GM12878 (cell line): ENCODE results near the gene IFNA1. TPM values are rescaled to one million over a fixed set of nuclear protein-coding genes. Genes with fewer than 3 reads are reported as not detected.

ENCODE experiments used
- BMI1 ChIP-seq: fragments of 450-650 bp; IDR thresholded peaks from 2 replicates; pipeline ENCODE4 v1.6.1; 2016; ENCODE audit warnings: mild to moderate bottlenecking, moderate library complexity, borderline replicate concordance
- CHD1 ChIP-seq: IDR thresholded peaks from 2 replicates; pipeline ENCODE4 v1.6.1; 2012; ENCODE audit warnings: low read depth, low read length, improper control_type of control experiment
- DPF2 ChIP-seq: fragments of 450-650 bp; IDR thresholded peaks from 2 replicates; pipeline ENCODE4 v1.6.1; 2017; ENCODE audit warnings: mild to moderate bottlenecking
- FOS ChIP-seq: IDR thresholded peaks from 3 replicates; pipeline ENCODE4 v1.6.1; 2011; ENCODE audit warnings: borderline replicate concordance; ENCODE audit not compliant: insufficient read length; ENCODE audit errors: extremely low read depth
- IKZF1 ChIP-seq: fragments of 450-650 bp; conservative IDR thresholded peaks from 2 replicates; pipeline ENCODE4 v1.6.1; 2017; ENCODE audit warnings: antibody characterized with exemption, mild to moderate bottlenecking
- MYB ChIP-seq: fragments of 150-350 bp; IDR thresholded peaks from 2 replicates; pipeline ENCODE4 v1.6.1; 2014; ENCODE audit warnings: mild to moderate bottlenecking, low read depth, low read length, borderline replicate concordance
- NRF1 ChIP-seq: conservative IDR thresholded peaks from 2 replicates; pipeline ENCODE4 v1.6.1; 2011; ENCODE audit warnings: mild to moderate bottlenecking, low read depth, low read length, improper control_type of control experiment
- POLR2A ChIP-seq: IDR thresholded peaks from 2 replicates; pipeline ENCODE4 v1.6.1; 2011; ENCODE audit warnings: low read depth, mild to moderate bottlenecking, low read length
- POLR2AphosphoS2 ChIP-seq: IDR thresholded peaks from 2 replicates; pipeline ENCODE4 v1.6.1; 2011; ENCODE audit warnings: low read depth, mild to moderate bottlenecking, low read length, improper control_type of control experiment, moderate library complexity
- RAD21 ChIP-seq: IDR thresholded peaks from 2 replicates; pipeline ENCODE4 v1.6.1; 2011; ENCODE audit warnings: mild to moderate bottlenecking, low read depth, low read length, moderate library complexity; ENCODE audit not compliant: insufficient read depth
- RBBP5 ChIP-seq: fragments of 200-600 bp; sonication (generic); conservative IDR thresholded peaks from 2 replicates; pipeline ENCODE4 v1.6.1; 2016
- RUNX3 ChIP-seq: IDR thresholded peaks from 2 replicates; pipeline ENCODE4 v1.6.1; 2012; ENCODE audit warnings: low read length, inconsistent platforms
- SIX5 ChIP-seq: IDR thresholded peaks from 2 replicates; pipeline ENCODE4 v1.6.1; 2011; ENCODE audit warnings: mild to moderate bottlenecking, low read depth, low read length, moderate library complexity; ENCODE audit not compliant: severe bottlenecking
- SMC3 ChIP-seq: IDR thresholded peaks from 2 replicates; pipeline ENCODE4 v1.6.1; 2011; ENCODE audit warnings: low read length, improper control_type of control experiment, borderline replicate concordance
- SPI1 ChIP-seq: IDR thresholded peaks from 2 replicates; pipeline ENCODE4 v1.6.1; 2011; ENCODE audit warnings: low read depth, mild to moderate bottlenecking, low read length, moderate library complexity, borderline replicate concordance; ENCODE audit not compliant: insufficient read depth
- SRF ChIP-seq, 2 experiments: IDR thresholded peaks; 2 replicates each; pipeline ENCODE4 v1.6.1; 2011; ENCODE audit warnings: low read depth in 2 of 2, low read length in 2 of 2, mild to moderate bottlenecking in 1 of 2, moderate library complexity in 1 of 2
- SUPT20H ChIP-seq: IDR thresholded peaks from 2 replicates; pipeline ENCODE4 v1.6.1; 2011; ENCODE audit warnings: low read depth, mild to moderate bottlenecking, low read length, moderate library complexity, borderline replicate concordance; ENCODE audit not compliant: control insufficient read depth
- YY1 ChIP-seq: IDR thresholded peaks from 2 replicates; pipeline ENCODE4 v1.6.1; 2011; ENCODE audit warnings: low read depth, mild to moderate bottlenecking, low read length
- ZNF274 ChIP-seq: IDR thresholded peaks from one replicate; pipeline ENCODE4 v1.8.0; 2011; ENCODE audit not compliant: insufficient read length, insufficient read depth
- polyA plus RNA-seq, 11 experiments: library from polyadenylated mRNA; depleted of rRNA in 4 of 11; unstranded in 6 of 11; stranded (reverse) in 5 of 11; fragments of >200 nt; fragmentation: Nextera tagmentation in 4 of 11; fragmentation: Illumina TruSeq in 1 of 11; extraction: Ambion mirVana in 4 of 11; extraction: Trizol in 1 of 11; gene quantifications; 1 replicate in 1 of 11; 2 replicates in 10 of 11; pipeline versions ENCODE4 v1.2.1 to v1.2.3, GENCODE V29; 2011 to 2016; ENCODE audit warnings: inconsistent platforms in 2 of 11, missing spikeins in 2 of 11, low read depth in 1 of 11
- total RNA-seq, 4 experiments: library from RNA; depleted of rRNA in 3 of 4; stranded (reverse); fragments of >200 nt in 3 of 4; fragmentation: Illumina TruSeq in 1 of 4; extraction: Trizol in 1 of 4; gene quantifications; 2 replicates each; pipeline versions ENCODE4 v1.2.1 to v1.2.3, GENCODE V29; 2013 to 2021
- TF ChIP-seq, protein P1 (sequence below), 3 experiments: IDR thresholded peaks in 2 of 3; conservative IDR thresholded peaks in 1 of 3; 2 replicates each; pipeline ENCODE4 v1.5.1; 2011; ENCODE audit warnings: low read depth in 3 of 3, low read length in 3 of 3, mild to moderate bottlenecking in 3 of 3, control low read depth in 2 of 3, moderate library complexity in 2 of 3, inconsistent platforms in 1 of 3, mixed read lengths in 1 of 3; ENCODE audit not compliant: control insufficient read depth in 2 of 3, insufficient read depth in 1 of 3; ENCODE audit errors: extremely low read depth in 1 of 3
- TF ChIP-seq, protein P2 (sequence below): IDR thresholded peaks from 2 replicates; pipeline ENCODE4 v1.6.1; 2011; ENCODE audit warnings: borderline replicate concordance, low read depth, mild to moderate bottlenecking, moderate library complexity, mixed read lengths, low read length; ENCODE audit not compliant: insufficient read depth; ENCODE audit errors: extremely low read length
- TF ChIP-seq, protein P3 (sequence below): fragments of 450-650 bp; formaldehyde crosslinking; IDR thresholded peaks from 2 replicates; pipeline ENCODE4 v1.4.0; 2022; ENCODE audit warnings: mild to moderate bottlenecking, moderate library complexity
- TF ChIP-seq, protein P4 (sequence below): IDR thresholded peaks from 2 replicates; pipeline ENCODE4 v1.6.1; 2011; ENCODE audit warnings: mild to moderate bottlenecking, low read depth, low read length, moderate library complexity; ENCODE audit not compliant: insufficient replicate concordance

IFNA1 gene
- total and polyA plus RNA-seq, 10 of the 15 experiments (the other 5 are each of a cell fraction or from before 2014, with no cell fraction given), result not detected

DNA sequence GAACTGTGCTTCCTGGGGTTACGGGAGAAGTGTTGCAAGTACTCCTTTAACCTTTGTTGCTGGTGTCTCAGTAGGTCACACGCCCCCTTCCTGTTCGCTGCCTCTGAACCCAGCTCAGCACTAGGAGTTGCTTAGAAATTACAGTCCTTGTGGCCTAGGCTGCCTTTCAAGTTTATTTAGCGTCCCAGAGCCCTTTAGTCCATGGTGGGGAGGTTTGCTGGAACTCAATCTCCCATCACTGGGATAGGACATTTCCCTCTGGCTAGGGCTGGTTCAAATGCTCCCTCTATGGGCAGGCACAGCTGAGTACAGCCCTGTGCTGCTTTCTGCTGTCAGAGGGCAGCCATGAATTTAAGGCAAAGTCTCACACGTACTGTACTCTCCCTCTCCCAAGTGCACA is 26.6 kb upstream of the IFNA1 start (continued):
- peak; percentile 51 for TF ChIP-seq SMC3
- no peak for TF ChIP-seq SPI1
- TF ChIP-seq MYB, result no peak
- TF ChIP-seq CHD1, result no peak
- TF ChIP-seq FOS, result no peak
- no peak for TF ChIP-seq POLR2AphosphoS2
- no peak for TF ChIP-seq POLR2A
- no peak for TF ChIP-seq SIX5
- no peak for TF ChIP-seq IKZF1
- no peak for TF ChIP-seq ZNF274
- no peak for TF ChIP-seq NRF1
- no peak for TF ChIP-seq SUPT20H
- TF ChIP-seq RAD21, result peak; percentile 55
- TF ChIP-seq DPF2, result no peak
- TF ChIP-seq, protein P1, sequence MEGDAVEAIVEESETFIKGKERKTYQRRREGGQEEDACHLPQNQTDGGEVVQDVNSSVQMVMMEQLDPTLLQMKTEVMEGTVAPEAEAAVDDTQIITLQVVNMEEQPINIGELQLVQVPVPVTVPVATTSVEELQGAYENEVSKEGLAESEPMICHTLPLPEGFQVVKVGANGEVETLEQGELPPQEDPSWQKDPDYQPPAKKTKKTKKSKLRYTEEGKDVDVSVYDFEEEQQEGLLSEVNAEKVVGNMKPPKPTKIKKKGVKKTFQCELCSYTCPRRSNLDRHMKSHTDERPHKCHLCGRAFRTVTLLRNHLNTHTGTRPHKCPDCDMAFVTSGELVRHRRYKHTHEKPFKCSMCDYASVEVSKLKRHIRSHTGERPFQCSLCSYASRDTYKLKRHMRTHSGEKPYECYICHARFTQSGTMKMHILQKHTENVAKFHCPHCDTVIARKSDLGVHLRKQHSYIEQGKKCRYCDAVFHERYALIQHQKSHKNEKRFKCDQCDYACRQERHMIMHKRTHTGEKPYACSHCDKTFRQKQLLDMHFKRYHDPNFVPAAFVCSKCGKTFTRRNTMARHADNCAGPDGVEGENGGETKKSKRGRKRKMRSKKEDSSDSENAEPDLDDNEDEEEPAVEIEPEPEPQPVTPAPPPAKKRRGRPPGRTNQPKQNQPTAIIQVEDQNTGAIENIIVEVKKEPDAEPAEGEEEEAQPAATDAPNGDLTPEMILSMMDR (IDR thresholded peaks at IDR 0.05 in 2 of 3, conservative IDR thresholded peaks at IDR 0.05 in 1 of 3; ENCODE audit: control insufficient read depth in 2 of 3, extremely low read depth in 1 of 3, insufficient read depth in 1 of 3, low read depth in 3 of 3, low read length in 3 of 3), result peak; percentile 50 to 70 (median 69); a peak in 5 of 6 replicates
- no peak for TF ChIP-seq RBBP5
- TF ChIP-seq RUNX3, result no peak
- TF ChIP-seq, protein P2, sequence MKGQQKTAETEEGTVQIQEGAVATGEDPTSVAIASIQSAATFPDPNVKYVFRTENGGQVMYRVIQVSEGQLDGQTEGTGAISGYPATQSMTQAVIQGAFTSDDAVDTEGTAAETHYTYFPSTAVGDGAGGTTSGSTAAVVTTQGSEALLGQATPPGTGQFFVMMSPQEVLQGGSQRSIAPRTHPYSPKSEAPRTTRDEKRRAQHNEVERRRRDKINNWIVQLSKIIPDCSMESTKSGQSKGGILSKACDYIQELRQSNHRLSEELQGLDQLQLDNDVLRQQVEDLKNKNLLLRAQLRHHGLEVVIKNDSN, result no peak
- TF ChIP-seq SRF (IDR thresholded peaks at IDR 0.05; ENCODE audit: low read depth in 2 of 2, low read length in 2 of 2), result no peak
- TF ChIP-seq BMI1, result no peak
- TF ChIP-seq, protein P3, sequence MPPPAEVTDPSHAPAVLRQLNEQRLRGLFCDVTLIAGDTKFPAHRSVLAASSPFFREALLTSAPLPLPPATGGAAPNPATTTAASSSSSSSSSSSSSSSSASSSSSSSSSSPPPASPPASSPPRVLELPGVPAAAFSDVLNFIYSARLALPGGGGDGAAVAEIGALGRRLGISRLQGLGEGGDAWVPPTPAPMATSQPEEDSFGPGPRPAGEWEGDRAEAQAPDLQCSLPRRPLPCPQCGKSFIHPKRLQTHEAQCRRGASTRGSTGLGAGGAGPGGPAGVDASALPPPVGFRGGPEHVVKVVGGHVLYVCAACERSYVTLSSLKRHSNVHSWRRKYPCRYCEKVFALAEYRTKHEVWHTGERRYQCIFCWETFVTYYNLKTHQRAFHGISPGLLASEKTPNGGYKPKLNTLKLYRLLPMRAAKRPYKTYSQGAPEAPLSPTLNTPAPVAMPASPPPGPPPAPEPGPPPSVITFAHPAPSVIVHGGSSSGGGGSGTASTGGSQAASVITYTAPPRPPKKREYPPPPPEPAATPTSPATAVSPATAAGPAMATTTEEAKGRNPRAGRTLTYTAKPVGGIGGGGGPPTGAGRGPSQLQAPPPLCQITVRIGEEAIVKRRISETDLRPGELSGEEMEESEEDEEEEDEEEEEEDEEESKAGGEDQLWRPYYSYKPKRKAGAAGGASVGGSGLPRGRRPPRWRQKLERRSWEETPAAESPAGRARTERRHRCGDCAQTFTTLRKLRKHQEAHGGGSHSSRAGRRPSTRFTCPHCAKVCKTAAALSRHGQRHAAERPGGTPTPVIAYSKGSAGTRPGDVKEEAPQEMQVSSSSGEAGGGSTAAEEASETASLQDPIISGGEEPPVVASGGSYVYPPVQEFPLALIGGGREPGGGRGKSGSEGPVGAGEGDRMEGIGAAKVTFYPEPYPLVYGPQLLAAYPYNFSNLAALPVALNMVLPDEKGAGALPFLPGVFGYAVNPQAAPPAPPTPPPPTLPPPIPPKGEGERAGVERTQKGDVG (CRISPR knock-in tag), result no peak
- TF ChIP-seq, protein P4, sequence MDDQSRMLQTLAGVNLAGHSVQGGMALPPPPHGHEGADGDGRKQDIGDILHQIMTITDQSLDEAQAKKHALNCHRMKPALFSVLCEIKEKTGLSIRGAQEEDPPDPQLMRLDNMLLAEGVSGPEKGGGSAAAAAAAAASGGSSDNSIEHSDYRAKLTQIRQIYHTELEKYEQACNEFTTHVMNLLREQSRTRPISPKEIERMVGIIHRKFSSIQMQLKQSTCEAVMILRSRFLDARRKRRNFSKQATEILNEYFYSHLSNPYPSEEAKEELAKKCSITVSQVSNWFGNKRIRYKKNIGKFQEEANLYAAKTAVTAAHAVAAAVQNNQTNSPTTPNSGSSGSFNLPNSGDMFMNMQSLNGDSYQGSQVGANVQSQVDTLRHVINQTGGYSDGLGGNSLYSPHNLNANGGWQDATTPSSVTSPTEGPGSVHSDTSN, result no peak
- TF ChIP-seq YY1, result peak; percentile 64; the same call in 1 of the 2 replicates
